HepG2 (cell line): ENCODE measurements around the gene ACBD3. TPM values are rescaled to one million over a fixed set of nuclear protein-coding genes. Genes with fewer than 3 reads are reported as not detected.

Experiments
- ARID4A ChIP-seq: sonication (generic); formaldehyde crosslinking; IDR thresholded peaks from 2 replicates; pipeline ENCODE4 v1.5.0; 2020; ENCODE audit warnings: mild to moderate bottlenecking, missing genetic modification reagents, borderline replicate concordance
- MAX ChIP-seq: IDR thresholded peaks from 2 replicates; pipeline ENCODE4 v1.6.1; 2012; ENCODE audit warnings: inconsistent platforms
- MAZ ChIP-seq, 2 experiments: sonication (generic) in 1 of 2; formaldehyde crosslinking in 1 of 2; IDR thresholded peaks; 2 replicates each; pipeline versions ENCODE4 v1.5.0 to v1.6.1; 2012 to 2020; ENCODE audit warnings: low read depth in 2 of 2, mild to moderate bottlenecking in 2 of 2, borderline replicate concordance in 1 of 2, improper control_type of control experiment in 1 of 2, low read length in 1 of 2, missing genetic modification reagents in 1 of 2, moderate library complexity in 1 of 2
- SP5 ChIP-seq: IDR thresholded peaks from 2 replicates; pipeline ENCODE4 v1.6.1; 2016; ENCODE audit warnings: low read depth, borderline replicate concordance
- TGIF2 ChIP-seq: IDR thresholded peaks from 2 replicates; pipeline ENCODE4 v1.6.1; 2016; ENCODE audit warnings: control low read depth, missing compliant biosample characterization
- ZFY ChIP-seq: sonication (generic); formaldehyde crosslinking; IDR thresholded peaks from 2 replicates; pipeline ENCODE4 v1.4.0; 2020; ENCODE audit warnings: missing genetic modification reagents
- ZNF121 ChIP-seq: sonication (generic); formaldehyde crosslinking; IDR thresholded peaks from 2 replicates; pipeline ENCODE4 v1.5.0; 2020; ENCODE audit warnings: mild to moderate bottlenecking, missing genetic modification reagents
- ZNF792 ChIP-seq: IDR thresholded peaks from 2 replicates; pipeline ENCODE4 v1.6.1; 2016
- polyA plus RNA-seq, 8 experiments: library from polyadenylated mRNA; depleted of rRNA in 3 of 8; stranded (reverse) in 7 of 8; unstranded in 1 of 8; fragments of >200 nt; fragmentation: Illumina TruSeq in 4 of 8; extraction: Trizol in 4 of 8; gene quantifications; 2 replicates each; pipeline versions ENCODE4 v1.2.1 to v1.2.3, GENCODE V29; 2011 to 2016; ENCODE audit warnings: low read depth in 4 of 8, missing spikeins in 1 of 8, mixed read lengths in 1 of 8; ENCODE audit not compliant: insufficient read depth in 1 of 8
- total RNA-seq, 5 experiments: library from RNA; depleted of rRNA; stranded (reverse); fragments of >200 nt; fragmentation: Illumina TruSeq; extraction: Trizol; gene quantifications; 2 replicates each; pipeline ENCODE4 v1.2.3, GENCODE V29; 2016; ENCODE audit warnings: low read depth in 1 of 5
- TF ChIP-seq, protein P1 (sequence below): sonication (generic); formaldehyde crosslinking; IDR thresholded peaks from 2 replicates; pipeline ENCODE4 v1.4.0; 2020; ENCODE audit warnings: mild to moderate bottlenecking, missing genetic modification reagents
- TF ChIP-seq, protein P2 (sequence below): sonication (generic); formaldehyde crosslinking; IDR thresholded peaks from 2 replicates; pipeline ENCODE4 v1.4.0; 2020; ENCODE audit warnings: missing genetic modification reagents
- TF ChIP-seq, protein P3 (sequence below): sonication (generic); formaldehyde crosslinking; IDR thresholded peaks from 2 replicates; pipeline ENCODE4 v1.5.1; 2020; ENCODE audit warnings: missing genetic modification reagents, mild to moderate bottlenecking, borderline replicate concordance

Gene ACBD3
- total and polyA plus RNA-seq, 2 of the 13 experiments (the other 11 are each of a cell fraction or from before 2014, with no cell fraction given) = 24.3 to 39.3 TPM

GRCh38 chr1:226109829-226110248 lies 76.7 kb downstream of the ACBD3 start (continued):
- TF ChIP-seq ARID4A (CRISPR knock-in tag) (0 out of 2 replicates have a peak, but pooled peaks have one; percentile 5), MAZ (IDR thresholded peaks at IDR 0.05; ENCODE audit: borderline replicate concordance, low read depth, low read length) (no peak), MAZ (CRISPR knock-in tag; IDR thresholded peaks at IDR 0.05; ENCODE audit: low read depth) (peak; percentile 41; the same call in 1 of the 2 replicates), TGIF2 (0 out of 2 replicates have a peak, but pooled peaks have one; percentile 10), SP5 (peak; percentile 60), ZNF121 (CRISPR knock-in tag) (0 out of 2 replicates have a peak, but pooled peaks have one; percentile 11), MAX (peak; percentile 44; the same call in 1 of the 2 replicates), ZNF792 (CRISPR knock-in tag) (no peak), ZFY (0 out of 2 replicates have a peak, but pooled peaks have one; percentile 52)
- TF ChIP-seq, protein P1, sequence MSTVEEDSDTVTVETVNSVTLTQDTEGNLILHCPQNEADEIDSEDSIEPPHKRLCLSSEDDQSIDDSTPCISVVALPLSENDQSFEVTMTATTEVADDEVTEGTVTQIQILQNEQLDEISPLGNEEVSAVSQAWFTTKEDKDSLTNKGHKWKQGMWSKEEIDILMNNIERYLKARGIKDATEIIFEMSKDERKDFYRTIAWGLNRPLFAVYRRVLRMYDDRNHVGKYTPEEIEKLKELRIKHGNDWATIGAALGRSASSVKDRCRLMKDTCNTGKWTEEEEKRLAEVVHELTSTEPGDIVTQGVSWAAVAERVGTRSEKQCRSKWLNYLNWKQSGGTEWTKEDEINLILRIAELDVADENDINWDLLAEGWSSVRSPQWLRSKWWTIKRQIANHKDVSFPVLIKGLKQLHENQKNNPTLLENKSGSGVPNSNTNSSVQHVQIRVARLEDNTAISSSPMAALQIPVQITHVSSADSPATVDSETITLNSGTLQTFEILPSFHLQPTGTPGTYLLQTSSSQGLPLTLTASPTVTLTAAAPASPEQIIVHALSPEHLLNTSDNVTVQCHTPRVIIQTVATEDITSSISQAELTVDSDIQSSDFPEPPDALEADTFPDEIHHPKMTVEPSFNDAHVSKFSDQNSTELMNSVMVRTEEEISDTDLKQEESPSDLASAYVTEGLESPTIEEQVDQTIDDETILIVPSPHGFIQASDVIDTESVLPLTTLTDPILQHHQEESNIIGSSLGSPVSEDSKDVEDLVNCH (CRISPR knock-in tag) = no peak
- TF ChIP-seq, protein P2, sequence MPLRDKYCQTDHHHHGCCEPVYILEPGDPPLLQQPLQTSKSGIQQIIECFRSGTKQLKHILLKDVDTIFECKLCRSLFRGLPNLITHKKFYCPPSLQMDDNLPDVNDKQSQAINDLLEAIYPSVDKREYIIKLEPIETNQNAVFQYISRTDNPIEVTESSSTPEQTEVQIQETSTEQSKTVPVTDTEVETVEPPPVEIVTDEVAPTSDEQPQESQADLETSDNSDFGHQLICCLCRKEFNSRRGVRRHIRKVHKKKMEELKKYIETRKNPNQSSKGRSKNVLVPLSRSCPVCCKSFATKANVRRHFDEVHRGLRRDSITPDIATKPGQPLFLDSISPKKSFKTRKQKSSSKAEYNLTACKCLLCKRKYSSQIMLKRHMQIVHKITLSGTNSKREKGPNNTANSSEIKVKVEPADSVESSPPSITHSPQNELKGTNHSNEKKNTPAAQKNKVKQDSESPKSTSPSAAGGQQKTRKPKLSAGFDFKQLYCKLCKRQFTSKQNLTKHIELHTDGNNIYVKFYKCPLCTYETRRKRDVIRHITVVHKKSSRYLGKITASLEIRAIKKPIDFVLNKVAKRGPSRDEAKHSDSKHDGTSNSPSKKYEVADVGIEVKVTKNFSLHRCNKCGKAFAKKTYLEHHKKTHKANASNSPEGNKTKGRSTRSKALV (CRISPR knock-in tag) = 0 out of 2 replicates have a peak, but pooled peaks have one; percentile 5
- TF ChIP-seq, protein P3, sequence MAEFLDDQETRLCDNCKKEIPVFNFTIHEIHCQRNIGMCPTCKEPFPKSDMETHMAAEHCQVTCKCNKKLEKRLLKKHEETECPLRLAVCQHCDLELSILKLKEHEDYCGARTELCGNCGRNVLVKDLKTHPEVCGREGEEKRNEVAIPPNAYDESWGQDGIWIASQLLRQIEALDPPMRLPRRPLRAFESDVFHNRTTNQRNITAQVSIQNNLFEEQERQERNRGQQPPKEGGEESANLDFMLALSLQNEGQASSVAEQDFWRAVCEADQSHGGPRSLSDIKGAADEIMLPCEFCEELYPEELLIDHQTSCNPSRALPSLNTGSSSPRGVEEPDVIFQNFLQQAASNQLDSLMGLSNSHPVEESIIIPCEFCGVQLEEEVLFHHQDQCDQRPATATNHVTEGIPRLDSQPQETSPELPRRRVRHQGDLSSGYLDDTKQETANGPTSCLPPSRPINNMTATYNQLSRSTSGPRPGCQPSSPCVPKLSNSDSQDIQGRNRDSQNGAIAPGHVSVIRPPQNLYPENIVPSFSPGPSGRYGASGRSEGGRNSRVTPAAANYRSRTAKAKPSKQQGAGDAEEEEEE (CRISPR knock-in tag) = no peak
- TF ChIP-seq, all 625 proteins: peak for 15
